NCI-H2227 treated with DMSO at 0.1 percent for 48 hours (cell line): Measurements from ENCODE around the gene NUDT14.

Experiments
- DNase-seq: peaks from one replicate; lab custom pipeline; 2025; lab: John Stamatoyannopoulos, UW

The NUDT14 gene

GRCh38 chr14:105146976-105147635 is 34.0 kb downstream of the NUDT14 start:
- DNase-seq = no peak

- no peak for DNase-seq
These were observed 34.7 kb downstream of the NUDT14 start for GRCh38 chr14:105146181-105146975.

- no peak for DNase-seq
These were observed 35.5 kb downstream of the NUDT14 start for GRCh38 chr14:105145381-105146180.

DNA sequence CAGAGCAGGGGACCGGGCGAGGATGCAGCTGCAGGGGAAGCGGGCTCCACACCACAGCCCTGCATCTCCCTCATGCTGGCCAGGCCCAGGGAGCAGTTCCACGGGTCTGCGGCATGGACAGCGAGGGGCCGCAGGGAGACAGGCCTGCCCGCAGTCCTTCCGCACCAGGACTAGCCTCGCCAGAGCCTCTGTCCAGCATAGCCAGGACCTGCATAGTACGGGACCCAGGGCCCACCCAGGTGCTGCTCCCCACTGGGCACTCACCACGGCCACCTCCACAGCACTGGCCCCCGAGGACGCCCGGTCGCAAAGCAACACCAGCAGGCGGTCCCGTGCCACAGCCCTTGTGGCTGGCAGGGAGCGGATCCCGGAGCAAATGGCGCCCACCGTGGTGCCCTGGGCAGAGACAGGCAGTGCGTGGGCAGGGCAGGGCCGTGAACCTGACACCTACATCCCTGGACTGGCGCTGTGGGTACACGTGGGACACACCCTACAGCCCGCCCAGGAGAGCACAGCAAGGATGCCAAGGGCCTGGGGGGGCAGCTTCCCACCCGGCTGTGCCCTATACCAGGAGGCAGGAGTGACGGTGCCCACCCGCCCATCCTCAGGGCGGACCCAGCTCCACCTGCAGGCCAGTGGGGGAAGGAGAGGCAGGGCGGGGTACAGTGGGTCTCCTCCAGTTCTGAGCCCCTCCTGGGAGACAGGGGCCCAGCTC is 36.3 kb downstream of the NUDT14 start:
- no peak for DNase-seq

DNA sequence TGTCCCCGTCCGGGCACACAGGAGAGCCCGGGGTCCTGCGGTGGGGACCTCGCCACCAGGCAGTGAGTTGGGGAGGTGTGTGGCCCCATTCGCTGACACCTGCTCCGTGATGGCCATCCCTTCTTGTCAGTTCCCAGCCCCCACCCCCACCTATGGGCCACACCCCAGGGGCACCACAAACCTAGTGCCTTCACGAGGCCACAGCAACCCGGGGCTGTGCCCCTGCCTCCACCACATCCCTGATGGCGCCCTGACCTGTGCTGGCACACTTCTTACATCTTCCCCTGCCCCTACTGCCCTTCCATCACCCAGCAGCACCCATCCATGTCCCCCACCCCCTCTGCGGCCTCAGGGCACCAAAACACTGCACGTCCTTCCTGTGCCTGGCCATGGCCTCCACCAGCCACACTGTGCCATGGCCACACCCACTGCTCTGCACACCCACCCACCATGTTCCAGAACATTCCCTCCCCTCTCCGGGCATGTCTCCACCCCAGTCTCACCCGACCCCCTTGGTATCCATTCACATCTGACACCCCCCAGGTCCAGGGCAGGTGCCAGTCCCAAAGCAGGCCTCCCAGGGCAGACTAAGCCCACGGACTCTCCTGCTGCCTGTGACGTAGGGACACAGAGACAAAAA is 37.0 kb downstream of the NUDT14 start:
- DNase-seq = no peak

DNA sequence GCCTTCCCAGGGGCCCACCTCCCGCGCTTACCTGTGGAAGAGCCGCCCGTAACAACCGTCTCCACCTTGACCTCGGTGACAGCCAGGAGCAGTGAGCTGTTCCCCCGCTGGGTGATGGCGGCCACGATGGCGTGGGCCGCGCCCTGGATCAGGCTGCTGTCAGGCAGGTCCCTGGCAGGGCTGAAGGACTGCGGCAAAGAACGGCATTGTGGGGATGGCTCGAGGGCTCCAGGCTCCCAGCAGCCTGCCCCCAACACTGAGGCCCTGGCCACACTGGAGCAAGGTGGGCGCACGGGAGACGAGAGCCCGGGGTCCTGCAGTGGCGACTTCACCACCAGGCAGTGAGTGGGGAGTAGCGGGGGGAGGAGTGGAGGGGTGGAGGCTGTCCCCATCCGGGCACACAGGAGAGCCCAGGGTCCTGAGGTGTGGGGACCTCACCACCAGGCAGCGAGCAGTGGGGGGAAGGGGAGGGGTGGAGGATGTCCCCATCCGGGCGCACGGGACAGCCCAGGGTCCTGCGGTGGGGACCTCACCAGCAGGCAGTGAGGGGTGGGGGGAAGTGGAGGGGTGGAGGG is 37.6 kb downstream of the NUDT14 start:
- no peak for DNase-seq

DNA sequence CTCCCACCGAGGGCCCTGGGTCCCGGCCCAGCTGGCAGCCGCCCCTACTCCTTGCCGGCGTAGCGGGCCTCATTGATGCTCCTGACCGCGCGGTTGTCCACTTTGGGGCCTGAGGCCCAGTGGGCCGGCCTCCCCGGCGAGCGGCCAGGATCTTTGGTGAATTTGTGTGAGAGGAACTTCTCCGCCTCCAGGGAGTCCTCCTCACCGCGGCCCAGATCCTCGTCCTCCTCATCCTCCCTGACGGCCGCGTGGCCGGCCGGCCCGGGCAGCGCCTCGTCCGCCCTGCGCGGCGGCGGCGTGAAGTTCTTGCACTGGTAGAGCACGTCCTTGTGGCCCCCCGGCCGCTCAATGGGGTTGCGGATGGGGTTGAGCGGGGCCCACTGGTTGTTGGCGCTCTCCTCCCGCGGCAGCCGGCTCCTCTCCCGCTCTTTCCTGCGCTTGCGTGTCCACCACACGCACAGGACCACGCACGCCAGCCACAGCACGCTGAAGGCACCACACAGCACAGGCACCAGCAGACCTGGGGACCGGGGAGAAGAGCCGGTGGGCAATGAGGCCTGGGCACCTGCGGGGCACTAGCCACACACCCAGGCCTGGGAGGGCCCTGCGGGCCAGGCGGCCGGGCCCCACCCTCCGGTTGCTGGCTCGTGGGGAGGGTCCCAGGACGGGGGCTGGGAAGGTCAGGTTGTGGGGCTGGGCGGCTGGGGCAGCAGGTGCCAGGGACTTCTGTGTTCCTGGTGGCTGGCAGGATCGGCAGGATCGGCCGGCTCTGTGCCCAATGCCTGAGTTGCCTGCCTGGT is 38.3 kb downstream of the NUDT14 start:
- DNase-seq = no peak

- no peak for DNase-seq
These were observed 39.4 kb downstream of the NUDT14 start for GRCh38 chr14:105141486-105142281.

- no peak for DNase-seq
These were observed 40.1 kb downstream of the NUDT14 start for GRCh38 chr14:105141026-105141425.

DNA sequence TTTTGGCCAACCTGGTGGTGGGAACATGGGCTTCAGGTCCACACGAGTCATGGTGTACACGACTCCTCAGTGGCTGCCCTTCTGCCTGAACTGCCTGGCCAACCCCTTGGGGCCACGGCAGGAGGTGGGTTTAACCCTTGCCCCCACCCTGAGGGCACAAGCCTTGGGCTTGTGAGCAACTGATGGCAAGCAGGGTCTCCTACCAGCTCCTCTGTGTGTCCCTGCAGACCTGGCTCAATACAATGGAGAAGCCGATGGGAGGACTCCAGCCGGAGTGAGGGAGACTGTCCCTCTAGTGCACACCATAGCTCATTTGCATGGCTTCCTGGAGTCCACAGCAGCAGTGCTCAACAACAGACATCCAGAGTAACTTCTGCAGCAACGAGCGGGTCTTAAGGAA is 40.5 kb downstream of the NUDT14 start:
- no peak for DNase-seq

DNA sequence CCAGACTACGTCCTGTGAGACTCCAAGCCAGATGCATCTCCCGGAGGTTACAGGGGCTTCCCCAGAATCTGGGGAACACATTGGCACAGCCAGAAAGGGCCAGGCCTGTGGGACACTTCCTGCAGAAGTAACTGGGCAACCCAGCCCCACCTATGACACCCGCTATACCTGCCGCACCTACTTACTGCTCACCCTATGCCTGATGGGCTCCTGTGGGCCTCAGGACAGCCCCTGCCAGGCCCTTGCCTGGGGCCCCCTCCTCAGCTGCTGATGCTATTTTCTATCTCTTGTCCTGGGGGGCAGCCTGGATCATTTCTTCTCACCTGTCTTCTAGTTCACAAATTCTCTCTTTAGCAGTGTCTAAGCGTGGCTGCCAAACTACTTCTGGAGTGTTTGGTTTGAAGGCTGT is 41.3 kb downstream of the NUDT14 start:
- DNase-seq = no peak

DNA sequence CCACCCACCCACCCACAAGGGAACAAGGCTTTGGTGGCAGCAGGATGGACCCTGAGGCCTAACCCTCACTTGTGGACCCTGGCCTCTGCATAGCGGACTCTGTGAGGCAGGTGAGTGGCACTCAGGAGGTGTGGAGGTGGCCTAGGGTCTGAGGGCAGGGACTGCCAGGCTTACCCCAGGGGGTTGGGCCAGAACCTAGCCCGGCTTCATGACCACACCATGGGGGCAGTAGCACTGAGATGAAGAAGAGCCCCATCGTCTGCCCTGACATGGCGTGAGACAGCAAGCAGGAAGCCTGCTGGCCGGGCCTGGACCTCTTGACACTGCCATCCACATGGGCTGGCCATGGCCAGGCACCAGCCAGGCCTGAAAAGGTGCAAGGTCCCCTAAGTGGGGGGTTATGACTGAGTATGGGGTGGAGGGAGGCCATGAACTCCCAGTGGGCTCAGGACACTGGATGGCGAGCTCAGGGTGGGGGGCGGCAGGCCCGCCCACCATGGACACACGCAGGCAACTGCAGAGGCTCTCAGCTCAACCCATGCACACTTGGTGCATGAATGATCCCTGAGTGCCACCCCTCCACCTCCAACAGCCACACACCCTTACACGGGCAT is 41.8 kb downstream of the NUDT14 start:
- DNase-seq = no peak

DNA sequence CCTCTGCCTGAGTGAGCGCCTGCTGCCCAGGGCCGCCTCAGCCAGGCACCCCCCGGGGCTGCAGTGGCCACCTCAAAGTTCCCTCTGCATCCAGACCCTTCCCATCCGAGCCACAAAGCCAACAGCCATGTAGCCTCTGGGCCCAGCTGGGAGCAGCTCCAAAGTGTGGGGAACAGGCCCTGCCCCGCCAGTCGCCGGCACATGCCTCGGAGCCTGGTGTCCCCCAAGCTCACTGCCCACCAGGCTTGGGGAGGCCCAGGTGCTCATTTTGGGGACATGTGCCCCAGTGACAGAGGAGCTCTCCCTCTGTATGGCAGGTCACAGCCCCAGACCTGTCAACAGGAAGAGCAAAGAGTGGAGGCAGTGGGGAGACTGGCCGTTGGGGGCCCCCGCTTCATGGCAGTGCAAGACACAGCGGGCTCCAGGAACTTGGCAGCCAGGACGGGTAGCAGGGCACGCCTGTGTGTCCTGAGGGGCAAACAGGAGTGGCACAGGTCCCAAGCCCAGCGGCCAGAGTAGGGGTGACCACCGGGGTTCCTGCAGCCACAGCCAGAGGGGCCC is 42.5 kb downstream of the NUDT14 start:
- no peak for DNase-seq

DNA sequence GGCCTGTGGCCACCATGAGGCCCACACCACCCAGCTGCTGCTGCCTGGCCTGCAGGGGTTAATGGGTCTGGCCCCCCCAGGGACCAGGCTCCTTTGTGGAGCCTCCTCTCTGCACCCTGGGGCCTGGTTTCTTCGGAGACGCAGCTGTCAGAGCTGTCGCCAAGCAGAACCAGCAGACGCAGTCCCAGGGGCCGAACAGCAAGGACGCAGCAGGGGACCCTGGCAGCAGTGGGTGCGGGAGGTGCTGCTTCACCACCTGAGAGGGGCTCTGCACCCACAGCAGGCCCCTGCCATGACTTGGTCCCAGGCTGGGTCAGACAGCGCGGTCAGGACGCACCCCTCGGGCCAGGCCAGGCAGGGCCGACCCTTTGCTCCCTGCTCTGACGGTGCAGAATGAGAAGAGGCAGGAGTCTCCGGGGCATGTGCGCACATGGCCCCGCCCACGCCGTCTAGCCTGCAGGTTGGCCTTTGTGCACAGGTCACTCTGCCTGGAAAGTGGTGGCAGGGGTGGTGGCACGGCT is 43.0 kb downstream of the NUDT14 start:
- no peak for DNase-seq

DNA sequence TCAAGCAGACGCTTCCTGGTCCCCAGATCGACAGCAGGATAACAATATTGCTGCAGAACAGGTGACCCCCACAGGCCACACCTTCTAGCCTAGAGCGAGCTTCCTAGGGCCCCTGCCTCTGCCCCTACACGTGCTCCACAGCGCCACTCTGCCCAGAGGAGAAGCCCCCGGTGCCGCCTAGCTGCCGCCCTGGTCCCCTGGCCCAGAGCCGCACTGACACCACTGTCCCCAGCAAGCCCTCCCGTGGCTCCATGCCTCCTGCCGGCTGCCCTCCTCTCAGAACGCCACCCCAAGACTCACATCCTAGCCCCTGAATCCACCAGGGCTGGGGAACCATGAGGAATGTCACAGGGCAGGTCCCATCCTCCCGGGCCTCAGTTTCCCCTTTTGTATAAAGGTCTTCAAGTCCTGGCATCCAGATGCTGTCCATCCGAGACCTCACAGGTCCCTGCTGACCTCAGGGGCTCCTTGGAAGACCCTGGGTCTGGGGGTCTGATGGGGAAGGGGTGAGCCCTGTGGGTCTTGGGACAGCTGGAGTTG is 43.6 kb downstream of the NUDT14 start:
- DNase-seq = no peak

- no peak for DNase-seq
These were observed 44.5 kb downstream of the NUDT14 start for GRCh38 chr14:105136401-105137322.

- DNase-seq = no peak
These were observed 45.3 kb downstream of the NUDT14 start for GRCh38 chr14:105135700-105136395.
